Measurements from ENCODE around the gene KLHL26.

Gene KLHL26

GRCh38 chr19:18620311-18620710 lies 16.5 kb upstream of the KLHL26 start:
- no peak overlapping the region for H3K4me3 ChIP-seq
- no peak overlapping the region for H3K27ac ChIP-seq
- TF ChIP-seq, protein P1, sequence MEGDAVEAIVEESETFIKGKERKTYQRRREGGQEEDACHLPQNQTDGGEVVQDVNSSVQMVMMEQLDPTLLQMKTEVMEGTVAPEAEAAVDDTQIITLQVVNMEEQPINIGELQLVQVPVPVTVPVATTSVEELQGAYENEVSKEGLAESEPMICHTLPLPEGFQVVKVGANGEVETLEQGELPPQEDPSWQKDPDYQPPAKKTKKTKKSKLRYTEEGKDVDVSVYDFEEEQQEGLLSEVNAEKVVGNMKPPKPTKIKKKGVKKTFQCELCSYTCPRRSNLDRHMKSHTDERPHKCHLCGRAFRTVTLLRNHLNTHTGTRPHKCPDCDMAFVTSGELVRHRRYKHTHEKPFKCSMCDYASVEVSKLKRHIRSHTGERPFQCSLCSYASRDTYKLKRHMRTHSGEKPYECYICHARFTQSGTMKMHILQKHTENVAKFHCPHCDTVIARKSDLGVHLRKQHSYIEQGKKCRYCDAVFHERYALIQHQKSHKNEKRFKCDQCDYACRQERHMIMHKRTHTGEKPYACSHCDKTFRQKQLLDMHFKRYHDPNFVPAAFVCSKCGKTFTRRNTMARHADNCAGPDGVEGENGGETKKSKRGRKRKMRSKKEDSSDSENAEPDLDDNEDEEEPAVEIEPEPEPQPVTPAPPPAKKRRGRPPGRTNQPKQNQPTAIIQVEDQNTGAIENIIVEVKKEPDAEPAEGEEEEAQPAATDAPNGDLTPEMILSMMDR (IDR thresholded peaks at IDR 0.05) = no peak
- DNase-seq (ENCODE audit: low spot score) = no peak

- no peak for DNase-seq (ENCODE audit: low spot score)
- no peak overlapping the region for H3K27ac ChIP-seq
- TF ChIP-seq, protein P1 (IDR thresholded peaks at IDR 0.05) = no peak
- no peak overlapping the region for H3K4me3 ChIP-seq
Measured at GRCh38 chr19:18620902-18621301, 15.9 kb upstream of the KLHL26 start.

GRCh38 chr19:18626906-18627305 lies 9.9 kb upstream of the KLHL26 start:
- Histone ChIP-seq H3K4me3 (no peak overlapping the region), H3K27ac (no peak overlapping the region)
- TF ChIP-seq, protein P1 (IDR thresholded peaks at IDR 0.05) = no peak
- no peak for DNase-seq (ENCODE audit: low spot score)

GRCh38 chr19:18629166-18630088 lies 7.4 kb upstream of the KLHL26 start:
- DNase-seq (ENCODE audit: low spot score) = no peak
- peak overlapping the region; percentile 1 to 81 for H3K27ac ChIP-seq
- TF ChIP-seq, protein P1 (IDR thresholded peaks at IDR 0.05) = no peak
- H3K4me3 ChIP-seq = no peak overlapping the region

- TF ChIP-seq, protein P1 (IDR thresholded peaks at IDR 0.05) = no peak
- no peak overlapping the region for H3K4me3 ChIP-seq
- H3K27ac ChIP-seq = no peak overlapping the region
- no peak for DNase-seq (ENCODE audit: low spot score)
Measured at GRCh38 chr19:18633321-18633720, 3.5 kb upstream of the KLHL26 start.

GRCh38 chr19:18634612-18635297 lies 2.1 kb upstream of the KLHL26 start:
- TF ChIP-seq, protein P1 (IDR thresholded peaks at IDR 0.05) = no peak
- no peak overlapping the region for H3K4me3 ChIP-seq
- peak overlapping the region in 1 of 2 donors; percentile 86 for H3K27ac ChIP-seq
- peak; percentile 72 for DNase-seq (ENCODE audit: low spot score)
